Mesendoderm (in vitro differentiated cells): ENCODE data around the gene DSG3.

ENCODE experiments used
- DNase-seq: peaks from one replicate; pipeline ENCODE4 v3.0.0; 2013
- H2AK5ac ChIP-seq: 2 replicates; pipeline ENCODE4 v1.6.1; 2013; ENCODE audit warnings: low read length, inconsistent platforms
- H2BK120ac ChIP-seq: 2 replicates; pipeline ENCODE4 v1.6.1; 2013; ENCODE audit warnings: low read depth, mild to moderate bottlenecking, low read length, moderate library complexity, mixed read lengths
- H2BK15ac ChIP-seq: replicated peaks from 2 replicates; pipeline ENCODE4 v1.6.1; 2013; ENCODE audit warnings: low read depth, mild to moderate bottlenecking, moderate library complexity
- H2BK5ac ChIP-seq: 2 replicates; pipeline ENCODE4 v1.6.1; 2013; ENCODE audit warnings: low read length, inconsistent platforms
- H3K18ac ChIP-seq: 2 replicates; pipeline ENCODE4 v1.6.1; 2013; ENCODE audit warnings: mild to moderate bottlenecking, low read length, mixed read lengths
- H3K23ac ChIP-seq: one replicate; pipeline ENCODE4 v1.6.1; 2013; ENCODE audit warnings: low read length
- H3K27ac ChIP-seq: 2 replicates; pipeline ENCODE4 v1.5.1; 2013; ENCODE audit warnings: low read depth, mild to moderate bottlenecking, inconsistent platforms, low read length, moderate library complexity
- H3K27me3 ChIP-seq: 2 replicates; pipeline ENCODE4 v1.6.1; 2013; ENCODE audit warnings: low read length, control low read depth, mild to moderate bottlenecking, inconsistent platforms; ENCODE audit not compliant: insufficient read depth, poor library complexity
- H3K36me3 ChIP-seq: 2 replicates; pipeline ENCODE4 v1.6.1; 2013; ENCODE audit warnings: low read length, inconsistent platforms; ENCODE audit not compliant: control insufficient read depth, insufficient read depth
- H3K4ac ChIP-seq: one replicate; pipeline ENCODE4 v1.6.1; 2013; ENCODE audit warnings: low read depth, mild to moderate bottlenecking, low read length, moderate library complexity
- H3K4me1 ChIP-seq: 2 replicates; pipeline ENCODE4 v1.6.1; 2013; ENCODE audit warnings: low read depth, low read length, inconsistent platforms; ENCODE audit not compliant: control insufficient read depth
- H3K4me2 ChIP-seq: 2 replicates; pipeline ENCODE4 v1.6.1; 2013; ENCODE audit warnings: low read length
- H3K4me3 ChIP-seq: 2 replicates; pipeline ENCODE4 v1.5.1; 2013; ENCODE audit warnings: mild to moderate bottlenecking, low read length
- H3K56ac ChIP-seq: one replicate; pipeline ENCODE4 v1.6.1; 2013; ENCODE audit warnings: low read length
- H3K79me1 ChIP-seq: 2 replicates; pipeline ENCODE4 v1.6.1; 2013; ENCODE audit warnings: low read length, inconsistent platforms
- H3K79me2 ChIP-seq: 2 replicates; pipeline ENCODE4 v1.6.1; 2013; ENCODE audit warnings: mild to moderate bottlenecking, low read length; ENCODE audit not compliant: control insufficient read depth, insufficient read depth
- H3K9ac ChIP-seq: 2 replicates; pipeline ENCODE4 v1.6.1; 2013; ENCODE audit warnings: low read length, inconsistent platforms
- H4K5ac ChIP-seq: one replicate; pipeline ENCODE4 v1.6.1; 2013; ENCODE audit warnings: low read length
- H4K8ac ChIP-seq: one replicate; pipeline ENCODE4 v1.6.1; 2013; ENCODE audit warnings: low read depth, mild to moderate bottlenecking, control low read depth, low read length, moderate library complexity
- WGBS: extraction: QIAGEN DNeasy Blood & Tissue Kit; methylation state at CpG from one replicate; pipeline ENCODE4 v1.1.7; 2013; ENCODE audit warnings: low lambda C conversion rate, missing lambda C conversion rate; ENCODE audit not compliant: insufficient coverage; ENCODE audit errors: extremely low coverage; 5-methylcytosine and 5-hydroxymethylcytosine counted together

The DSG3 gene

DNA sequence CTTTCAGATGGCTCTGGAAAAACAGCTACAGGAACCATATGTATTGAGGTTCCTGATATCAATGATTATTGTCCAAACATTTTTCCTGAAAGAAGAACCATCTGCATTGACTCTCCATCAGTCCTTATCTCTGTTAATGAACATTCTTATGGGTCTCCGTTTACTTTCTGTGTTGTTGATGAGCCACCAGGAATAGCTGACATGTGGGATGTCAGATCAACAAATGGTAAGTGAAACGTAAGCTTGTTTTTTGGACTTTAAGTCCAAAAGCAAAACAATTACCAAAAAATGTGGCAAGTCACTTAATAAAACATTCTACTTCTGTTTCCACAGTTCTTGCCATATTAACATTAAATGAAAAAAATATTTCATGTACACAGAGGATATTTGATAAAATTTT, 44.1 kb upstream of the DSG3 start:
- Histone ChIP-seq H3K18ac (no peak overlapping the region), H3K23ac (no peak overlapping the region), H3K4ac (no peak overlapping the region), H3K9ac (no peak overlapping the region), H3K4me2 (no peak overlapping the region), H3K36me3 (no peaks in the 10 kb centered on the region), H2BK15ac (no peak overlapping the region), H4K5ac (no peak overlapping the region), H3K4me1 (no peaks in the 10 kb centered on the region), H3K27ac (no peak overlapping the region), H3K56ac (no peak overlapping the region), H3K4me3 (no peak overlapping the region), H2BK120ac (no peak overlapping the region), H3K79me1 (no peaks in the 10 kb centered on the region), H3K79me2 (no peaks in the 10 kb centered on the region), H3K27me3 (no peaks in the 10 kb centered on the region), H2BK5ac (no peak overlapping the region), H2AK5ac (no peak overlapping the region), H4K8ac (no peak overlapping the region)
- no peak for DNase-seq
- WGBS, result no CpG with 5 or more reads among the region's 2 CpGs

DNA sequence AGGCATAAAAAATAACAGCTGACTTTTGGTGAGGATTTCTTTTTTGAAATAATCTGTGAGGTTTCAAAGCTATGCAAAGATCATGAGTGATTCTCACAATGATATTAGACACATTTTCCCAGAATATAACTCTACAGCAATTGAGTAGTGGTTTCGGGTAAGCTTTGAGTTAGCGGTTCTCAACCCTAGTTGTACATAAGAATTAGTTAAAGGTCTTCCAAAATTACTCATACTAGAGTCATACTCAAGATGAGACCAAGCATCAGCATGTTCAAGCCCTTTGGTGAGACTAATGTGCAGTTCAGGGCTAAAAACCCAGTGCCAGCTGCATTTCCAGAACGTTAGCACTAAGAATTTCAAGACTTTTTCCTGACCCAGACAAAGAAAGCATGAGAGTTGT, 39.9 kb upstream of the DSG3 start:
- WGBS, result no CpG with 5 or more reads among the region's 3 CpGs
- H4K8ac ChIP-seq, result no peak overlapping the region

DNA sequence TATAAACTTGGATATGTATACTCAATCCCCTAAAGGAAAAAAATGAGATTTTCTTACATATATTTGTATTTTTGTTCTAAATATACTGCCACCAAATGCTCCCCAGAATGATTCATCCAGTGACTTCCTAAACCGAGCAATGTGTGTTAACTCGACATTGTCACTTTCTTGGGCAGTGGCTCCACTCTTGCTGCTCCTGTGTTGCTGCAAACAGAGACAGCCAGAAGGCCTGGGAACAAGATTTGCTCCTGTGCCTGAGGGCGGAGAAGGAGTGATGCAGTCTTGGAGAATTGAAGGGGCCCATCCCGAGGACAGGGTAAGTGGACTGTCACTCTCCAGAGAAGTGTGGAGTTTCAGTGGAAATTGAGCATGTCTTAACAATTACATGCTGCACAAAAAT, 38.3 kb upstream of the DSG3 start:
- no peak overlapping the region for H2AK5ac ChIP-seq
- H3K9ac ChIP-seq, result no peak overlapping the region
- H3K23ac ChIP-seq, result no peak overlapping the region
- no peak overlapping the region for H4K8ac ChIP-seq
- DNase-seq, result peak; percentile 33
- H3K36me3 ChIP-seq, result no peaks in the 10 kb centered on the region
- H3K27me3 ChIP-seq, result no peaks in the 10 kb centered on the region
- no peak overlapping the region for H2BK5ac ChIP-seq
- no peak overlapping the region for H3K4ac ChIP-seq
- H3K27ac ChIP-seq, result no peak overlapping the region
- no peaks in the 10 kb centered on the region for H3K79me2 ChIP-seq
- WGBS, result no CpG with 5 or more reads among the region's 4 CpGs
- no peak overlapping the region for H3K56ac ChIP-seq
- no peak overlapping the region for H3K18ac ChIP-seq
- H3K4me1 ChIP-seq, result no peaks in the 10 kb centered on the region
- no peaks in the 10 kb centered on the region for H3K79me1 ChIP-seq
- no peak overlapping the region for H2BK15ac ChIP-seq
- no peak overlapping the region for H3K4me2 ChIP-seq
- H4K5ac ChIP-seq, result no peak overlapping the region
- no peak overlapping the region for H3K4me3 ChIP-seq
- no peak overlapping the region for H2BK120ac ChIP-seq

More for the DNA sequence above, 39.9 kb upstream of the DSG3 start:
- Histone ChIP-seq H3K79me2 (no peaks in the 10 kb centered on the region), H3K9ac (no peak overlapping the region), H2BK15ac (no peak overlapping the region), H3K4me2 (no peak overlapping the region), H3K18ac (no peak overlapping the region), H3K56ac (no peak overlapping the region), H3K4me3 (no peak overlapping the region), H3K27ac (no peak overlapping the region), H3K23ac (no peak overlapping the region), H2BK5ac (no peak overlapping the region), H4K5ac (no peak overlapping the region), H3K4ac (no peak overlapping the region), H3K36me3 (no peaks in the 10 kb centered on the region), H3K4me1 (no peaks in the 10 kb centered on the region), H3K27me3 (no peaks in the 10 kb centered on the region), H3K79me1 (no peaks in the 10 kb centered on the region), H2BK120ac (no peak overlapping the region), H2AK5ac (no peak overlapping the region)
- no peak for DNase-seq

DNA sequence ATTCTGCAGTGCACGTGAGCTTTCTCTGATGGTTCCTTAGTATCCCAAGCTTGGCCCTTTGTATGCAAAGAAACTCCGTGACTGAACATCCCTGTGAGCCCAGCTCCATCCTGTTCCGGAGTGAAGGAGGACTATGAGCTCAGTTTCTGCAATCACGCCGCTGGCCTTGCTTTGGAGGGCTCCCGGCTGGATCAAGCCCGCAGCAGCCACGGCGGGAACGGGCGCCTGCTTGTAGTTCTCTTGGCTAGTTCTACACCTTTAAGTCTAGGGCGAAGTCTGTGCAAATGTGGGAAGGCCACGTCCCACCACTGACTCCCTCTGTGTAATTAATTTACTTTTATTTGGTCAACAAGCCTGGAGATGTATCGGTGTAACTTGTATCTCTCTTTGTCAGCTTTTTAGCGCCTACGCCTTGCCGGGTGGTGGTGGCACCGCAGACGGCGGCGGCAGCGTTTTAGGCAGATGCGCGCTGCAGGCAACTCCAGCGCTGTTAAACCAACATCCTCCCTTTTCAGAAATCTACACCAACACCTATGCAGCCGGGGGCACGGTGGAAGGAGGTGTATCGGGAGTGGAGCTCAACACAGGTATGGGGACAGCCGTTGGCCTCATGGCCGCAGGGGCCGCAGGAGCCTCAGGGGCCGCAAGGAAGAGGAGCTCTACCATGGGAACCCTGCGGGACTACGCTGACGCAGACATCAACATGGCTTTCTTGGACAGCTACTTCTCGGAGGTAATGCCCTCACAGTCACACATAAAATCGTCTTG, 36.6 kb upstream of the DSG3 start:
- Histone ChIP-seq H3K4me3 (no peak overlapping the region), H3K18ac (no peak overlapping the region), H4K5ac (no peak overlapping the region), H3K27me3 (no peaks in the 10 kb centered on the region), H3K79me1 (no peaks in the 10 kb centered on the region), H4K8ac (no peak overlapping the region), H3K9ac (no peak overlapping the region), H2AK5ac (no peak overlapping the region), H3K23ac (no peak overlapping the region), H3K4ac (no peak overlapping the region), H2BK120ac (no peak overlapping the region), H3K4me1 (no peaks in the 10 kb centered on the region), H3K27ac (no peak overlapping the region), H2BK15ac (no peak overlapping the region), H2BK5ac (no peak overlapping the region), H3K36me3 (no peaks in the 10 kb centered on the region), H3K56ac (no peak overlapping the region), H3K79me2 (no peaks in the 10 kb centered on the region), H3K4me2 (no peak overlapping the region)
- DNase-seq, result peak; percentile 13
- WGBS, result no CpG with 5 or more reads among the region's 37 CpGs

DNA sequence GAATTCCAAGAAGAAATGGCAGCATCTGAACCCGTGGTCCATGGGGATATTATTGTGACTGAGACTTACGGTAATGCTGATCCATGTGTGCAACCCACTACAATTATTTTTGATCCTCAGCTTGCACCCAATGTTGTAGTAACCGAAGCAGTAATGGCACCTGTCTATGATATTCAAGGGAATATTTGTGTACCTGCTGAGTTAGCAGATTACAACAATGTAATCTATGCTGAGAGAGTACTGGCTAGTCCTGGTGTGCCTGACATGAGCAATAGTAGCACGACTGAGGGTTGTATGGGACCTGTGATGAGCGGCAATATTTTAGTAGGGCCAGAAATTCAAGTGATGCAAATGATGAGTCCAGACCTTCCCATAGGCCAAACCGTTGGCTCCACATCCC, 34.4 kb upstream of the DSG3 start:
- Histone ChIP-seq H3K79me2 (no peaks in the 10 kb centered on the region), H3K36me3 (no peaks in the 10 kb centered on the region), H3K4ac (no peak overlapping the region), H2BK120ac (no peak overlapping the region), H3K79me1 (no peaks in the 10 kb centered on the region), H4K8ac (no peak overlapping the region), H2BK5ac (no peak overlapping the region), H4K5ac (no peak overlapping the region), H3K27ac (no peak overlapping the region), H3K4me3 (no peak overlapping the region), H3K23ac (no peak overlapping the region), H3K27me3 (no peaks in the 10 kb centered on the region), H3K56ac (no peak overlapping the region), H3K9ac (no peak overlapping the region), H2BK15ac (no peak overlapping the region), H3K4me2 (no peak overlapping the region), H3K4me1 (no peaks in the 10 kb centered on the region), H2AK5ac (no peak overlapping the region), H3K18ac (no peak overlapping the region)
- no CpG with 5 or more reads among the region's 6 CpGs for WGBS
- DNase-seq, result no peak

DNA sequence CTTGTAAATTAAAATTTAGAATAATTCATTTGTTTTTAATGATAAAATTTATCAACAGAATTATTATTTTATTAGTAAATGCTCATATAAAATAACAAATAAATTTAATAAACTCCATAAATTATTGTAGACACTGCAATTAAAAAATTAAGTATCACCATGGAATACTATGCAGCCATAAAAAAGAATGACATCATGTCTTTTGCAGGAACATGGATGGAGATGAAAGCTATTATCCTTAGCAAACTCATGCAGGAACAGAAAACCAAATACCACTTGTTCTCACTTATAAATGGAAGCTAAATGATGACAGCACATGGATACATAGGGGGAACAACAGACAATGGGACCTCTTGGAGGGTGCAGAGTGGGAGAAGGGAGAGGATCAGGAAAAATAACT, 29.7 kb upstream of the DSG3 start:
- Histone ChIP-seq H3K4me1 (no peaks in the 10 kb centered on the region), H3K23ac (no peak overlapping the region), H2AK5ac (no peak overlapping the region), H4K5ac (no peak overlapping the region), H3K18ac (no peak overlapping the region), H3K79me2 (no peaks in the 10 kb centered on the region), H3K27ac (no peak overlapping the region), H3K36me3 (no peaks in the 10 kb centered on the region), H3K9ac (no peak overlapping the region), H2BK120ac (no peak overlapping the region), H3K27me3 (no peaks in the 10 kb centered on the region), H3K4ac (no peak overlapping the region), H3K56ac (no peak overlapping the region), H3K4me3 (no peak overlapping the region), H3K4me2 (no peak overlapping the region), H3K79me1 (no peaks in the 10 kb centered on the region), H4K8ac (no peak overlapping the region), H2BK15ac (no peak overlapping the region), H2BK5ac (no peak overlapping the region)
- no peak for DNase-seq
